ENCODE data around the gene CD247.

The CD247 gene

GRCh38 chr1:167418391-167418790, 99.9 kb downstream of the CD247 start:
- no peak for TF ChIP-seq CTCF (IDR thresholded peaks at IDR 0.05)

GRCh38 chr1:167416506-167416905, 101.8 kb downstream of the CD247 start:
- no peak for TF ChIP-seq CTCF (IDR thresholded peaks at IDR 0.05)

- TF ChIP-seq CTCF (IDR thresholded peaks at IDR 0.05) = no peak
Measured at GRCh38 chr1:167413328-167413727, 105.0 kb downstream of the CD247 start.

- TF ChIP-seq CTCF (IDR thresholded peaks at IDR 0.05) = no peak
Measured at GRCh38 chr1:167412920-167413319, 105.4 kb downstream of the CD247 start.

GRCh38 chr1:167412072-167412471, 106.3 kb downstream of the CD247 start:
- no peak for TF ChIP-seq CTCF (IDR thresholded peaks at IDR 0.05)

- peak; percentile 52 for TF ChIP-seq CTCF (IDR thresholded peaks at IDR 0.05)
Measured at GRCh38 chr1:167409183-167409582, 109.1 kb downstream of the CD247 start.

GRCh38 chr1:167408355-167408754, 110.0 kb downstream of the CD247 start:
- TF ChIP-seq CTCF (IDR thresholded peaks at IDR 0.05) = no peak

GRCh38 chr1:167404908-167405307, 113.4 kb downstream of the CD247 start:
- no peak for TF ChIP-seq CTCF (IDR thresholded peaks at IDR 0.05)

All from LNCAP (cell line).